HG03196 (cell line): ENCODE measurements around the gene OCSTAMP.

Source experiments
- ATAC-seq: cut with Tn5 transposase; IDR thresholded peaks from one replicate; pipeline ENCODE4 v1.9.1; 2021; ENCODE audit not compliant: unreplicated experiment

Gene OCSTAMP

DNA sequence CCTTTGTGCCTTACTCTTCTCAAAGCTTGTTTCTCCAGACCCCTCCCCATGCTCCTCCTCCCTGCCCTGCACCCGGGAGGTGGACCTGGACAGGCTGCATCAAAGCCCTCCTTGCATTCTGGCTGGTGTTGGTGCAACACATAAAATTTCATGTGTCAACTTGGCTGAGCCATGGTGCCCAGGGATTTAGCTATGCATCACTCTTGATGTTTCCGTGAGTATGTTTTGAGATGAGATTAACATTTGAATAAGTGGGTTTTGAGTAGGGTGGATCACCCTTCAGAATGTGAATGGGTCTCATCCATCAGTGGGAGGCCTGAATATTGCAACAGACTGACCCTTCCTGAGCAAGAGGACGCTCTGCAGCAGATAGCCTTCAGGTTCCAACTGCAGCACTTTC is 4.4 kb upstream of the OCSTAMP start:
- ATAC-seq = no peak

GRCh38 chr20:46553926-46554325 is 3.5 kb upstream of the OCSTAMP start:
- no peak for ATAC-seq

DNA sequence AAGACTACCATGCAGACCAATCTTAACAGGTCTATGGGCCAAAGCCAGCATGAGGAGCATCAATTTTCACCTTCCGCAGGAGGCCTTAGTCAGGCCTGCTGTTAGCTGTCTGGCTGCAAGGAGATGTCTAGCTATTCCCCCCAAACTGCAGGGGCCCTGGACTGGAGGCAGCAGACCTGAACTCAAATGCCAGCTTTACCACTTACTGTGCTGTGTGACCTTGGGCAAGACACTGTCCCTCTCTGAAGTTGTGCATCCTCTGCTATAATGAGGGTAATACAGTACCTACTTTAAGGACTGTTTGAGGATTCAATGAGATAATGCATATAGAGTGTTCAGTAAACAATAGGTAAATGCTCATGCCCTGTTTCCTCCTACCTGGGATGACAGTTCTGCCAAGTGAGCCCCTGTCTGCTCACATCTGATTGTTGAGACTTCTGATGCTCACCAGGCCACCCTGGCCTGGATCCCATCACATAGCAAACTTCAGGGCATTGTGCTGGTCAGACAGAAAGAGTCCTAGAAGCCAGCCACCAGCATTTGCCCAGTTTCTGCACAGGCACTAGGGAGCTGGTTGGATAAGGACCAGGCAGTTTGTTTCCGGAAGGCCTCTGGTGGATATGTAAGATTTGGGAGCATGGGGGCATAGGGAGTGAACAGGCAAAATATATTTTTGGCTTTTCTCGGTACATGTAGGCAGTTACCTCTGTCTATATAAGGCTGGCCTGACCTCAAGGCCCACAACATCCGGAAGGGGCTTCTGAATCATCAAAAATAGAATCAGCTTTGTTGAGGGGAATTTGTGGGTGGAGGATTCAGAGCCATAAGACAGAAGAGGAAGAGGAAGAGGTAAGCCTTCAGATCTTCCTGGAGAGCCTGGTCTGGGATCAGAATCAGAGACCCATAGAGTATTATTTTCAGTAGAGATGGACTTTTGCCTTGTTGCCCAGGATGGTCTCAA is 2.3 kb upstream of the OCSTAMP start:
- peak; percentile 70 for ATAC-seq

DNA sequence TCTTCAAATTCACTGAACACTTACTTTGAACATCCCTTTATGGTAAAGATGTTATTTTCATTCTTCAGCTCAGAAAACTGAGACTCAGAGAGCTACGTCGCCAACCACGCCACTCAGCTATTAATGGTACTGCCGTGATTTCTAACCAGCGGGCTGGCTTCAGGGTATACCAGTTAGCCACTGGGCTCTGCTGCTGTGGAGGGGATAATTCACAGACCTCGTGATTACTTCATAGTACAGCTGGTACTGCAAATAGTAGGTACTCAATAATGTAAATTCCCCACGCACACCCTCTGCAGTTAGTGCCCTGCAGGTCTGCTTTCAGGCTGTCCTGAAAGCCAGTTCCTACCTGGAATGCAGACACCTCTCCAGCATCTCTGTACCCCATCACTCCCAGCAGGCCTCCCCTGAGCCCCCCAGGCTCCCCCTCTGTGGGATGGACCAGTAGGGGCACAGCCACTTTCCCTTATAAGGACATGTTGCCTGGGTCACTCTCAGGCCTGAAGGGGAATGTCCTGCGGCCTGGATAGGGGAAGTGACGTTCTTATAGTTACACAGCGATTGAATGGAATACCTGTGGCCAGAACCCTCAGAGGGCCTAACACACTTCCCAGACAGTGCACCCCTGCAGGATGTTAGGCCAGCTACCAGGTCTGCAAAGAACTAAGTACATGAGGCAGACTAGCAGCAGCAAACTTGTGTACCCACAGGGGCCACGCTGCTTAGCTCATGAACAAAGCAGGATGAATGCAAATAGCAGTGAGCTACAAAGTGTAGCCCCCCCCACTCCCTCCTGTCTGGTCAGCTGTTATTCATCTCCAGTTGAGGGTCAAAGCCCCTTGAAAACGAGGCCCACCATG is 1.3 kb upstream of the OCSTAMP start:
- ATAC-seq = no peak

DNA sequence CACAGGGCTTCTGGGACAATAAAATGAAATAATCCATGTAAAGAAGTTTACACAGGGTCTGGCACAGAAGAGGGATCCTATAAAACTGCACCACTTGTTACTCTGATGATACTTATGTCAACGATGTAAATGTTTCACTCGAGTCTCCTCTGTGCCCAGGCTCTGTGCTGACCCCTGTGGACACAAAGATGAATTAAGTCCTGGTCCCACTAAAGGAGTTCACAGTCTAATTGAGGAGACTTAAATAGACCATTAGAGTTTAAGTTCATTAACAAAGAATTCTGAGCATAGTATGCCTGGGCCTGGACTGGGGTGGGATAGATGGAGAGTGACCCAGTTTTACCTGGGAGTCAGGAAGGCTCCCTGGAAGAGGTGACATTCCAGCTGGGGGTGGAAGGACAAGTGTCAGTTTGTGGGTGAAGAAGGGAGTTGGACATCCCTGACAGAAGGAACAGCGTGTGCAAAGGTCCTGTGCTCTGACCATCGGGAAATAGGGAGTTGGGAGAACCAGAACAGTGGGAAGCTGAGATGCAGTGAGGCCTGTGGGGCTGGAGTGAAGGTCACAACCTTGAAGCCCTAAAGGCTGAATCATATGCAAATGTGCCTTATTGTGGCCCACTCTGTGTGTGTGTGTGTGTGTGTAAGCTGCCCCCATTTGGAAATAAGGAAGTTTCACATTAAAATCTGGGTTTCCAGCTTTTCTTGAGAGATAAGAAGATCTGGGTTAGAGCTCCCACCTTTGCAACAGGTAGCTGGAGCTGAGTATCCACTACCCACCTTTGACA is 1.1 kb downstream of the OCSTAMP start:
- no peak for ATAC-seq

DNA sequence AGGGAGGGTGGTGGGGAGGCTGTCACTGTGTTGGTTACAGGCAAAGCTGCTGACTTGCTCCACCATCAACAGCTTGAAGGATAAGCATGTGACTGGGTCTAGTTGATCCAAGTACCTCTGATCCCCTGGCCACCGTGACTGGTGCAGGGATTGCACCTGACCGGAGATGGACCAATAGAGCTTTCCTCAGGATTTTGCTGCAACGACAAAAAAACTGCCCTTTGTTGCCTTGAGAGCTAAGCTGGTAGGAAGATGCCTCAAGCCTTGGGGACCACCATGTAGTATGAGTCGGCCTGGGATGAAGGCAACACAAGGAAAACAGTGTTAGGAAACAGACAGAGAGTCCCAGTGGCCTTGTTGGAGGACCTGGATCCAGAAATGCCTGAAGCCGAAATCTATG is 1.8 kb downstream of the OCSTAMP start:
- no peak for ATAC-seq

- no peak for ATAC-seq
These were observed 2.5 kb downstream of the OCSTAMP start for GRCh38 chr20:46547995-46548394.

DNA sequence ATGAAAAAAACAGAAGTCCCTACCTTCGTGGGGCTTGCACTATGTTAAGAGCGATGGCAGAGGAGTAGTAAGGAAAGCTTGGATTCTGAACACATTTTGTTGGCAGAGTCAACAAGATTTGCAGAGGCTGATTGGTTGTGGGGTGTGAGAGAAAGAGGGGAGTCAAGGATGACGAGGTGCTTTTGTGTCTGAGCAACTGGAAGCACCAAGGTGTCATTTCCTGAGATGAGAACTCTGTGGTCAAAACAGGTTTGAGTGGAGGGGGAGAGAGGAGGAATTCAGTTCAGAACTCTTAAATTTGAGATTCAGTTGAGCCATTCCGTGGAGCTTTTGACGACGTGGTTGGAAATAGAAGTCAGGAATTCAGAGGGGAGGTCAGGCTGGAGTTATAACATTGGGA is 3.5 kb downstream of the OCSTAMP start:
- ATAC-seq = no peak

- ATAC-seq = no peak
These were observed 4.2 kb downstream of the OCSTAMP start for GRCh38 chr20:46546298-46546697.

GRCh38 chr20:46545827-46546138 is 4.7 kb downstream of the OCSTAMP start:
- ATAC-seq = no peak

DNA sequence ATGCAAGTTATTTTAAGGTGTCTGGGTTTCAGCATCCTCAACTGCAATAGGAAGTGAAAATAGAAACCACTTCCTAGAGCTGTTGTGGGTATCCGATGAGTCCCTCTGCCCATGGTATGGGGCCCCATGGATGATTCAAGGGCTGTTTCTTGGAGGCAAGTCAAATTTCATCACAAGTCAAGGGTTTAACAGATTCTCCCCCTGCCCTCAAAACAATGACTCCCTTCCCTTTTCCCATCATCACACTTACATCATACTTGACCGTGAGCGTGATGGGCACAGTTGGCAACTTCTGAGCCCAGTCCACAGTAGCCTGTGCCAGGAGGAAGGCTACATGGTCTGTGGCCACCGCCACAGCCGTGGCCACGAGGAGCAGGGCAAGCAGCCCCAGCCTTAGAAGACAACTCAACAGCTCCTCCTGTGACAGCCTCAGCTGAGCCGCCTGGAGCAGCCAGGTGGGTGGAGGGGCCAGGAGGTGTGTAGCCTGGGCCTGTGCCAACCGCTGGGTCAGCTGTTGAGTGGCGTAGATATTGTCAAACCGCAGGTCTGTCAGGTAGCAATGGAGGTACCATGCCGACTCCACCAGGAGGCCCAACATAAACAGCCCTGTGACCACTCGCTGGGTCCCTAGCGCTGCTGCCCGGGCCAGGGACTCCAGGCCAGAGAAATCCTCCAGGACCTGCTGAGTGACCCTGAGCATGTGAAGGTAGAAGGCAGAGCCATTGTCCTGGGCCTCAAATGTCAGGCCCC is 5.2 kb downstream of the OCSTAMP start:
- ATAC-seq = no peak

DNA sequence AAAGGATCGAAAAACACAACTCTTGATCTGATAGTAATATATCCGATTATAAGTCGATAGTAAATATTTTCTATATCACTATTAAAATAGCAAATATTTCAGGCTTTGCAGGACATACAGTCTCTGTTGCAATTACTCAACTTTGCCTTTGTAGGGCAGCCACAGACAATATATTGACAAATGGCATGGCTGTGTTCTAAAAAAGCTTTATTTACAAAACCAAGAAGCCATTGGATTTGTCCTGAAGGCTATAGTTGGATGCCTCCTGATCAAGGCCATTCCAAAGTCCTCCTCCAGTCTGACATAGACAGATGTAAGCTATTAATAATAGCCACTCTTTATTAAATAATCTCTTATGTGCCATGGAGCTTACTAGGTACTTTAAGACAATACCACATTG is 5.9 kb downstream of the OCSTAMP start:
- ATAC-seq = no peak

DNA sequence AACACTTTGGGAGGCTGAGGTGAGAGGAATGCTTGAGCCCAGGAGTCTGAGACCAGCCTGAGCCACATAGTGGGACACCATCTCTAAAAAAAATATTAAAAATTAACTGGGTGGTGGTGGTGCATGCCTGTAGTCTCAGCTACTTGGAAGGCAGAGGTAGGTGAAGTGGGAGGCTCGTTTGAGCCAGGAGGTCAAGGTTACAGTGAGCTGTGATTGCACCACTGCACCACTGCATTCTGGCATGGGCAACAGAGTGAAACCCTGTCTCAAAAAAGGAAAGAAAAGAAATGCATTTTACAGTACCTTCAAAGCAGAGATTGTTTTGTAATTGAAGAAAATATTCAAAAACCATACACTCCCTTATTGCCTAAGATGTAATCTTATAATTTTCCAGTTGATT is 6.5 kb downstream of the OCSTAMP start:
- ATAC-seq = no peak

- ATAC-seq = no peak
These were observed 7.4 kb downstream of the OCSTAMP start for GRCh38 chr20:46543033-46543432.

DNA sequence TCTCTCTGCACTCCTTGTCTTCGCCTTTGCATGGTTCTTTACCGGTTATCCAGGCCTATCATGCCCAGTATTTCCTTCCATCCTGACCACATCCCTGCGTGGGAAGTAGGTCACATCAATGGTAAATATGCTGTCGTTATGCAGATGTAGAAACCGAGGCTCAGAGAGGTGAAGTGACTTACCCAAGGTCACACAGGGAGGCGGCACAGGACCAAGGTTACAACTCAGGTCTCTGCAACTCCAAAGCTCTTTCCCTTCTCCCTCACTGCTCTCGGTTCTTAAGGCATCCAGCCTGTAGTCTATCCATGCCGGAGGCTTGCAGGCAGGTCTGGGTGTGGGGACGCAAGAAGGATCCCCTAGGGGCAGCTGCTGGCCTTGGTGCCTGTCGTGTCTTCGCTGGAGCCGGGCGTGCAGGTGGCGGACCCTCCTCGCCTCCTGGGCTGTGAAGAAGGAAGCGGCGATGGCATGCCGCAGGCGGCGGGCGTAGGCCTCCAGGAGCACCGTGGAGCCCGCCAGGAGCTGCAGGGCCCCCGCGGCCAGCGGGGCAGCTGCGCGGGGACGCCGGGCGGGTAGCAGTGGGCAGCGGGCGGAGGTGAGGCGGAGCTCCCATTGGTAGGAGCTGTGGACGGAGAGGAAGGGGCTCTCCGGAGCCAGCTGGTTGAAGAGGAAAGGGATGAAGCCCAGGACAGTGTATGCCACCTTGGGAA is 9.1 kb downstream of the OCSTAMP start:
- no peak for ATAC-seq

- no peak for ATAC-seq
These were observed 11.3 kb downstream of the OCSTAMP start for GRCh38 chr20:46539113-46539512.

- ATAC-seq = no peak
These were observed 19.8 kb downstream of the OCSTAMP start for GRCh38 chr20:46530640-46531039.

GRCh38 chr20:46523696-46524328 is 26.6 kb downstream of the OCSTAMP start:
- no peak for ATAC-seq

- ATAC-seq = no peak
These were observed 27.3 kb downstream of the OCSTAMP start for GRCh38 chr20:46523108-46523507.
